Esophagus squamous epithelium (tissue), 5 donors: ENCODE results near the gene FBXO2. TPM values are rescaled to one million over a fixed set of nuclear protein-coding genes. Genes with fewer than 3 reads are reported as not detected.
A peak's percentile ranks its signal among the peaks of the same experiment; 100 is the strongest.

Source experiments
- DNase-seq: peaks from one replicate; lab custom pipeline; 2025; lab: John Stamatoyannopoulos, UW
- H3K27ac ChIP-seq, 4 donors: fragments of 200-600 bp; sonication (generic); one replicate each; pipeline ENCODE4 v1.5.1; 2016 to 2019; ENCODE audit warnings: mild to moderate bottlenecking in 1 of 4
- H3K27me3 ChIP-seq, 4 donors: fragments of 200-600 bp; sonication (generic); 1 replicate in 3 of 4; 2 replicates in 1 of 4; pipeline versions ENCODE4 v1.5.1 to v1.6.0; 2017 to 2021; ENCODE audit warnings: antibody characterized with exemption in 1 of 4
- H3K36me3 ChIP-seq, 3 donors: fragments of 200-600 bp; sonication (generic); one replicate each; pipeline ENCODE4 v1.5.1; 2016 to 2019
- H3K4me1 ChIP-seq, 3 donors: fragments of 200-600 bp; sonication (generic); one replicate each; pipeline ENCODE4 v1.5.1; 2017 to 2019
- H3K4me3 ChIP-seq, 4 donors: fragments of 200-600 bp; sonication (generic); 1 replicate in 3 of 4; 2 replicates in 1 of 4; pipeline ENCODE4 v1.5.1; 2016 to 2019; ENCODE audit warnings: mild to moderate bottlenecking in 2 of 4, moderate library complexity in 1 of 4
- H3K9me3 ChIP-seq, 3 donors: fragments of 200-600 bp; sonication (generic); one replicate each; pipeline ENCODE4 v1.5.1; 2016 to 2019
- CTCF ChIP-seq, 6 experiments: fragments of 450-650 bp in 4 of 6; fragments of 200-600 bp in 2 of 6; sonication (generic) in 2 of 6; IDR thresholded peaks; one replicate each; pipeline ENCODE4 v1.5.1; 2016 to 2019; ENCODE audit warnings: antibody characterized with exemption in 6 of 6, mild to moderate bottlenecking in 4 of 6, moderate library complexity in 4 of 6
- POLR2A ChIP-seq, 4 donors: fragments of 450-650 bp; IDR thresholded peaks; one replicate each; pipeline ENCODE4 v1.6.1; 2017; ENCODE audit warnings: antibody characterized with exemption in 4 of 4, mild to moderate bottlenecking in 4 of 4, moderate library complexity in 3 of 4
- WGBS, 2 donors: methylation state at CpG; one replicate each; pipeline ENCODE4 v1.1.5; 2018; 5-methylcytosine and 5-hydroxymethylcytosine counted together
- intact Hi-C: fragments of 100-400 bp; cut with DNase I; formaldehyde crosslinking; loops from one replicate; pipeline ENCODE4 v1.15.0; 2022
- total RNA-seq, 4 donors: library from RNA; depleted of rRNA; stranded (reverse); fragments of >200 nt; gene quantifications; one replicate each; pipeline ENCODE4 v1.1.0, GENCODE V29; 2016
- donor health status: DM: yes; HTN: yes; CAD: no.

Gene FBXO2
- total RNA-seq, 4 donors from 2014 or later = 2.6 to 13.6 (median 8.0) TPM

- 25 to 38% methylated on average over 8 to 10 of the region's 17 CpGs for WGBS, 2 donors
- no peak for DNase-seq
These were observed 948 bp downstream of the FBXO2 start for GRCh38 chr1:11653101-11653860.

GRCh38 chr1:11652203-11652780 is 1.9 kb downstream of the FBXO2 start:
- no peak for TF ChIP-seq CTCF (IDR thresholded peaks at IDR 0.05)
- no peak for TF ChIP-seq POLR2A (IDR thresholded peaks at IDR 0.05)
- Histone ChIP-seq H3K27ac (no peak overlapping the region), H3K9me3 (no peaks in the 10 kb centered on the region), H3K4me3 (no peak overlapping the region), H3K36me3 (peaks cover 0 to 10% (median 0%) of the 10 kb centered on the region in 3 donors), H3K27me3 (peaks cover 0 to 36% (median 0%) of the 10 kb centered on the region in 4 donors), H3K4me1 (peaks cover 12 to 64% (median 24%) of the 10 kb centered on the region in 3 donors)
- no peak for DNase-seq
- intact Hi-C loops = loop anchor here (5.0 kb wide), 1 partner anchor 70 kb away; no protein-coding TSS in a partner anchor
- 87 to 94% methylated on average over 7 to 9 of the region's 11 CpGs for WGBS, 2 donors

More at GRCh38 chr1:11653101-11653860, 948 bp downstream of the FBXO2 start:
- peaks cover 12 to 58% (median 24%) of the 10 kb centered on the region in 3 donors for H3K4me1 ChIP-seq
- peak overlapping the region; percentile 53 to 85 (median 78) for H3K4me3 ChIP-seq
- intact Hi-C loops = loop anchor here (5.0 kb wide), 1 partner anchor 69 kb away; no protein-coding TSS in a partner anchor
- no peaks in the 10 kb centered on the region for H3K9me3 ChIP-seq
- TF ChIP-seq CTCF (IDR thresholded peaks at IDR 0.05) (no peak), POLR2A (IDR thresholded peaks at IDR 0.05) (no peak)
- H3K27ac ChIP-seq = peak overlapping the region; percentile 78 to 80 (median 80)
- peaks cover 0 to 28% (median 0%) of the 10 kb centered on the region in 4 donors for H3K27me3 ChIP-seq
- peaks cover 0 to 17% (median 1%) of the 10 kb centered on the region in 3 donors for H3K36me3 ChIP-seq

GRCh38 chr1:11651017-11651416 is 3.2 kb downstream of the FBXO2 start:
- WGBS, 2 donors = 77 to 79% methylated on average over 4 of the region's 4 CpGs

GRCh38 chr1:11650331-11650991 is 3.8 kb downstream of the FBXO2 start:
- Histone ChIP-seq H3K9me3 (no peaks in the 10 kb centered on the region), H3K4me1 (peaks cover 6 to 57% (median 19%) of the 10 kb centered on the region in 3 donors), H3K36me3 (no peaks in the 10 kb centered on the region), H3K27ac (no peak overlapping the region), H3K27me3 (peaks cover 0 to 48% (median 0%) of the 10 kb centered on the region in 4 donors), H3K4me3 (peak overlapping the region in 2 of 4 donors; percentile 18 to 42)
- DNase-seq = peak; percentile 36
- intact Hi-C loops = loop anchor here (5.0 kb wide), 1 partner anchor 72 kb away; no protein-coding TSS in a partner anchor
- TF ChIP-seq POLR2A (IDR thresholded peaks at IDR 0.05) (no peak), CTCF (IDR thresholded peaks at IDR 0.05) (peak; percentile 10 to 82 (median 58))
- WGBS, 2 donors = 47% methylated on average over 6 of the region's 47 CpGs; no CpG with 5 or more reads in 1 of the 2 donors

More at GRCh38 chr1:11651017-11651416, 3.2 kb downstream of the FBXO2 start:
- intact Hi-C loops = loop anchor here (5.0 kb wide), 1 partner anchor 71 kb away; no protein-coding TSS in a partner anchor
- Histone ChIP-seq H3K36me3 (no peaks in the 10 kb centered on the region), H3K27ac (no peak overlapping the region), H3K4me1 (peaks cover 12 to 63% (median 24%) of the 10 kb centered on the region in 3 donors), H3K9me3 (no peaks in the 10 kb centered on the region), H3K27me3 (peaks cover 0 to 45% (median 0%) of the 10 kb centered on the region in 4 donors), H3K4me3 (peak overlapping the region in 1 of 4 donors; percentile 42)
- TF ChIP-seq CTCF (IDR thresholded peaks at IDR 0.05) = no peak
- no peak for TF ChIP-seq POLR2A (IDR thresholded peaks at IDR 0.05)
- no peak for DNase-seq
